Mucosa of descending colon (tissue), 3 donors: ENCODE results near the gene RANBP9. TPM values are rescaled to one million over a fixed set of nuclear protein-coding genes. Genes with fewer than 3 reads are reported as not detected.

ENCODE experiments used
- ATAC-seq: fragments of 200-7000 bp; cut with Tn5 transposase; one replicate; pipeline ENCODE4 v1.9.1; 2020; ENCODE audit warnings: mild to moderate bottlenecking, moderate library complexity
- DNase-seq, 3 donors: peaks; one replicate each; pipeline ENCODE4 v3.0.0-alpha.2; 2020
- H3K36me3 ChIP-seq: fragments of 200-600 bp; one replicate; pipeline ENCODE4 v1.8.0; 2021; ENCODE audit warnings: low read depth, mild to moderate bottlenecking
- H3K4me1 ChIP-seq: fragments of 200-600 bp; one replicate; pipeline ENCODE4 v1.8.0; 2021; ENCODE audit warnings: low read depth, mild to moderate bottlenecking
- H3K4me3 ChIP-seq: fragments of 200-600 bp; one replicate; pipeline ENCODE4 v1.8.0; 2021; ENCODE audit warnings: mild to moderate bottlenecking
- H3K9me3 ChIP-seq: fragments of 200-600 bp; one replicate; pipeline ENCODE4 v1.8.0; 2021; ENCODE audit warnings: mild to moderate bottlenecking
- CTCF ChIP-seq: fragments of 200-600 bp; IDR thresholded peaks from one replicate; pipeline ENCODE4 v1.8.0; 2022; ENCODE audit warnings: antibody characterized with exemption, mild to moderate bottlenecking
- intact Hi-C, 2 donors: fragments of 100-400 bp; cut with DNase I in 1 of 2; cut with micrococcal nuclease in 1 of 2; formaldehyde crosslinking; loops; one replicate each; pipeline versions ENCODE4 v1.11.0 to v1.11.1; 2022; cut with DNase I, micrococcal nuclease
- total RNA-seq, 3 donors: library from RNA; stranded (reverse); fragmentation: NEBNext Ultra II Directional in 2 of 3; extraction: Animal tissue kit (Norgen Biotek cat#: 25700) in 2 of 3; gene quantifications; one replicate each; pipeline versions ENCODE4 v1.2.1 to v1.2.4, GENCODE V29; 2021 to 2023
- donor health status: DM: no; HTN: no; CAD: no; lungs with moderate emphysema.
- donor health status: DM: no; HTN: no; CAD: no.
- donor health status: DM: no; HTN: yes; CAD: no.

RANBP9 gene
- total RNA-seq, 3 donors from 2014 or later, result 33.4 to 58.4 (median 38.7) TPM

- no peaks in the 10 kb centered on the region for H3K9me3 ChIP-seq
- H3K4me3 ChIP-seq, result no peak overlapping the region
- intact Hi-C loops, result no loop called here
- H3K4me1 ChIP-seq, result no peaks in the 10 kb centered on the region
- TF ChIP-seq CTCF, result no peak
- no peak for ATAC-seq
- H3K36me3 ChIP-seq, result no peaks in the 10 kb centered on the region
- no peak for DNase-seq
Measured at GRCh38 chr6:13597073-13597472, 114.6 kb downstream of the RANBP9 start.

GRCh38 chr6:13593720-13594119, 117.9 kb downstream of the RANBP9 start:
- DNase-seq, result no peak
- no peak for ATAC-seq
- no peak for TF ChIP-seq CTCF
- Histone ChIP-seq H3K36me3 (no peaks in the 10 kb centered on the region), H3K9me3 (no peaks in the 10 kb centered on the region), H3K4me1 (no peaks in the 10 kb centered on the region), H3K4me3 (no peak overlapping the region)
- intact Hi-C loops, result no loop called here

- no peaks in the 10 kb centered on the region for H3K4me1 ChIP-seq
- TF ChIP-seq CTCF, result no peak
- H3K9me3 ChIP-seq, result no peaks in the 10 kb centered on the region
- H3K36me3 ChIP-seq, result no peaks in the 10 kb centered on the region
- ATAC-seq (no peak), DNase-seq (no peak)
- H3K4me3 ChIP-seq, result no peak overlapping the region
- intact Hi-C loops, result no loop called here
Measured at GRCh38 chr6:13593103-13593502, 118.5 kb downstream of the RANBP9 start.

- Histone ChIP-seq H3K4me1 (no peaks in the 10 kb centered on the region), H3K9me3 (no peaks in the 10 kb centered on the region), H3K4me3 (no peak overlapping the region), H3K36me3 (no peaks in the 10 kb centered on the region)
- ATAC-seq (no peak), DNase-seq (no peak)
- intact Hi-C loops, result no loop called here
- TF ChIP-seq CTCF, result no peak
Measured at GRCh38 chr6:13591205-13591921, 120.3 kb downstream of the RANBP9 start.

GRCh38 chr6:13590574-13591153, 121.0 kb downstream of the RANBP9 start:
- Histone ChIP-seq H3K4me3 (no peak overlapping the region), H3K4me1 (no peaks in the 10 kb centered on the region), H3K9me3 (no peaks in the 10 kb centered on the region), H3K36me3 (no peaks in the 10 kb centered on the region)
- no peak for TF ChIP-seq CTCF
- no peak for DNase-seq
- no peak for ATAC-seq
- intact Hi-C loops, result no loop called here
